Stimulated activated CD4-positive, alpha-beta T cell treated with anti-CD3 and anti-CD28 coated beads, Interleukin-2, amount 100 ng/mL, for 48 hours (primary cell): ENCODE measurements around the gene AMACR.
"Not testable (repeated sequence)": the region's sequence is repeated elsewhere in the genome, so short reads cannot be mapped to it uniquely, and the experiment has no call there.

ENCODE experiments used
- DNase-seq, 2 donors: peaks; one replicate each; pipeline ENCODE4 v3.0.0-alpha.2; 2020

Gene AMACR

GRCh38 chr5:33966805-33967204, 41.0 kb downstream of the AMACR start:
- no peak for DNase-seq

GRCh38 chr5:33964132-33964700, 43.6 kb downstream of the AMACR start:
- DNase-seq: no peak

- no peak for DNase-seq
These were observed 49.7 kb downstream of the AMACR start for GRCh38 chr5:33958176-33958575.

- DNase-seq: no peak
These were observed 50.2 kb downstream of the AMACR start for GRCh38 chr5:33957577-33958150.

GRCh38 chr5:33952175-33952574, 55.7 kb downstream of the AMACR start:
- DNase-seq: not testable (repeated sequence)

- DNase-seq: no peak
These were observed 63.2 kb downstream of the AMACR start for GRCh38 chr5:33944543-33945132.

GRCh38 chr5:33941090-33941489, 66.8 kb downstream of the AMACR start:
- no peak for DNase-seq

- DNase-seq: no peak
These were observed 68.1 kb downstream of the AMACR start for GRCh38 chr5:33939556-33940262.

GRCh38 chr5:33938881-33939280, 69.0 kb downstream of the AMACR start:
- no peak for DNase-seq

GRCh38 chr5:33938507-33938796, 69.4 kb downstream of the AMACR start:
- no peak for DNase-seq

- DNase-seq: no peak
These were observed 69.9 kb downstream of the AMACR start for GRCh38 chr5:33937707-33938506.

GRCh38 chr5:33937017-33937706, 70.7 kb downstream of the AMACR start:
- no peak for DNase-seq

GRCh38 chr5:33936381-33937016, 71.4 kb downstream of the AMACR start, which contains the start of gene RXFP3:
TSS of gene RXFP3 (plus strand) at chr5:33936386. CDS start at chr5:33936741, 355 bp downstream.
- no peak for DNase-seq
